H9 (cell line): Measurements from ENCODE around the gene POMGNT1. TPM values are rescaled to one million over a fixed set of nuclear protein-coding genes. Genes with fewer than 3 reads are reported as not detected.

Source experiments
- DNase-seq: peaks from one replicate; pipeline ENCODE4 v3.0.0-alpha.2; 2017
- H2AFZ ChIP-seq: one replicate; pipeline ENCODE4 v1.6.1; 2013; ENCODE audit warnings: mild to moderate bottlenecking, low read length, control low read depth, moderate library complexity
- H2AK5ac ChIP-seq: 2 replicates; pipeline ENCODE4 v1.6.1; 2013; ENCODE audit warnings: low read length, control low read depth, mixed read lengths; ENCODE audit not compliant: insufficient read length
- H2BK120ac ChIP-seq: one replicate; pipeline ENCODE4 v1.6.1; 2013; ENCODE audit warnings: low read depth, mild to moderate bottlenecking, low read length, control low read depth, inconsistent platforms; ENCODE audit not compliant: poor library complexity, severe bottlenecking
- H2BK12ac ChIP-seq: 2 replicates; pipeline ENCODE4 v1.6.1; 2013; ENCODE audit warnings: low read length, control low read depth, mixed read lengths, low read depth; ENCODE audit not compliant: insufficient read length
- H2BK15ac ChIP-seq: 2 replicates; pipeline ENCODE4 v1.6.1; 2013; ENCODE audit warnings: low read depth, low read length, control low read depth
- H2BK20ac ChIP-seq: one replicate; pipeline ENCODE4 v1.6.1; 2013; ENCODE audit warnings: low read depth, mild to moderate bottlenecking, low read length, control low read depth, inconsistent platforms; ENCODE audit not compliant: poor library complexity, severe bottlenecking
- H2BK5ac ChIP-seq: 2 replicates; pipeline ENCODE4 v1.6.1; 2013; ENCODE audit warnings: low read length, control low read depth, mixed read lengths; ENCODE audit not compliant: insufficient read length
- H3K14ac ChIP-seq: 2 replicates; pipeline ENCODE4 v1.6.1; 2013; ENCODE audit warnings: low read length, control low read depth; ENCODE audit not compliant: insufficient read depth
- H3K18ac ChIP-seq: 2 replicates; pipeline ENCODE4 v1.6.1; 2013; ENCODE audit warnings: low read depth, mild to moderate bottlenecking, mixed read lengths, low read length, control low read depth; ENCODE audit not compliant: insufficient read length
- H3K23ac ChIP-seq: 2 replicates; pipeline ENCODE4 v1.6.1; 2013; ENCODE audit warnings: low read length, control low read depth, mixed read lengths, low read depth; ENCODE audit not compliant: insufficient read length
- H3K23me2 ChIP-seq: 2 replicates; pipeline ENCODE4 v1.6.1; 2013; ENCODE audit warnings: low read depth, mild to moderate bottlenecking, mixed read lengths, low read length, control low read depth; ENCODE audit not compliant: insufficient read length, poor library complexity, severe bottlenecking
- H3K27ac ChIP-seq: 2 replicates; pipeline ENCODE4 v1.5.1; 2013; ENCODE audit warnings: low read length, control low read depth, mixed read lengths, low read depth; ENCODE audit not compliant: insufficient read length
- H3K27me3 ChIP-seq: 2 replicates; pipeline ENCODE4 v1.6.1; 2013; ENCODE audit warnings: low read length, control low read depth, inconsistent platforms; ENCODE audit not compliant: insufficient read depth
- H3K4ac ChIP-seq: 2 replicates; pipeline ENCODE4 v1.6.1; 2013; ENCODE audit warnings: low read depth, mild to moderate bottlenecking, control low read depth, inconsistent platforms, low read length, moderate library complexity
- H3K4me1 ChIP-seq: 2 replicates; pipeline ENCODE4 v1.6.1; 2013; ENCODE audit warnings: low read length, control low read depth, inconsistent platforms; ENCODE audit not compliant: insufficient read depth
- H3K4me2 ChIP-seq: 2 replicates; pipeline ENCODE4 v1.6.1; 2013; ENCODE audit warnings: low read length, control low read depth, mixed read lengths; ENCODE audit not compliant: insufficient read length, insufficient read depth
- H3K56ac ChIP-seq: 2 replicates; pipeline ENCODE4 v1.6.1; 2013; ENCODE audit warnings: low read depth, mild to moderate bottlenecking, mixed read lengths, low read length, control low read depth; ENCODE audit not compliant: insufficient read length
- H3K79me1 ChIP-seq: 2 replicates; pipeline ENCODE4 v1.6.1; 2013; ENCODE audit warnings: low read depth, mild to moderate bottlenecking, moderate library complexity, low read length, control low read depth, inconsistent platforms; ENCODE audit not compliant: insufficient read depth, poor library complexity, severe bottlenecking
- H3K79me2 ChIP-seq: 2 replicates; pipeline ENCODE4 v1.6.1; 2013; ENCODE audit warnings: low read length, control low read depth, inconsistent platforms; ENCODE audit not compliant: insufficient read depth
- H3K9ac ChIP-seq: 2 replicates; pipeline ENCODE4 v1.6.1; 2013; ENCODE audit warnings: low read length, control low read depth, mixed read lengths; ENCODE audit not compliant: insufficient read length; ENCODE audit errors: extremely low read depth
- H3K9me3 ChIP-seq: one replicate; pipeline ENCODE4 v1.6.1; 2013; ENCODE audit warnings: low read depth, low read length, inconsistent platforms; ENCODE audit not compliant: control insufficient read depth
- H3T11ph ChIP-seq: one replicate; pipeline ENCODE4 v1.6.1; 2013; ENCODE audit warnings: mild to moderate bottlenecking, low read length, control low read depth, inconsistent platforms
- H4K20me1 ChIP-seq: one replicate; pipeline ENCODE4 v1.6.1; 2013; ENCODE audit not compliant: control insufficient read depth, insufficient read length, insufficient read depth
- H4K5ac ChIP-seq: 2 replicates; pipeline ENCODE4 v1.6.1; 2013; ENCODE audit warnings: low read depth, mild to moderate bottlenecking, mixed read lengths, low read length, control low read depth; ENCODE audit not compliant: insufficient read length
- H4K8ac ChIP-seq: replicated peaks from 2 replicates; pipeline ENCODE4 v1.6.1; 2013; ENCODE audit warnings: low read length, control low read depth, mixed read lengths, low read depth; ENCODE audit not compliant: insufficient read length
- H4K91ac ChIP-seq: 2 replicates; pipeline ENCODE4 v1.6.1; 2013; ENCODE audit warnings: low read depth, mild to moderate bottlenecking, moderate library complexity, mixed read lengths, low read length, control low read depth; ENCODE audit not compliant: insufficient read length
- H3K27ac Mint-ChIP-seq, 3 experiments: 2 replicates in 2 of 3; 3 replicates in 1 of 3; pipeline ENCODE4 v1.8.0; 2020 to 2021; ENCODE audit warnings: mixed read lengths in 3 of 3, mild to moderate bottlenecking in 1 of 3, moderate library complexity in 1 of 3
- H3K27me3 Mint-ChIP-seq: 2 replicates; pipeline ENCODE4 v1.8.0; 2021; ENCODE audit warnings: low read depth, mild to moderate bottlenecking, moderate library complexity, mixed read lengths
- H3K36me3 Mint-ChIP-seq, 3 experiments: 2 replicates in 2 of 3; 3 replicates in 1 of 3; pipeline ENCODE4 v1.8.0; 2020 to 2021; ENCODE audit warnings: low read depth in 3 of 3, mixed read lengths in 3 of 3; ENCODE audit not compliant: insufficient read depth in 1 of 3
- H3K4me1 Mint-ChIP-seq, 2 experiments: 2 replicates each; pipeline ENCODE4 v1.8.0; 2020; ENCODE audit warnings: mixed read lengths in 2 of 2
- H3K4me3 Mint-ChIP-seq, 2 experiments: 2 replicates in 1 of 2; 3 replicates in 1 of 2; pipeline ENCODE4 v1.8.0; 2020 to 2021; ENCODE audit warnings: mild to moderate bottlenecking in 2 of 2, mixed read lengths in 2 of 2, moderate library complexity in 1 of 2
- H3K9me3 Mint-ChIP-seq, 2 experiments: 2 replicates in 1 of 2; 3 replicates in 1 of 2; pipeline ENCODE4 v1.8.0; 2020; ENCODE audit warnings: mild to moderate bottlenecking in 2 of 2, mixed read lengths in 2 of 2, moderate library complexity in 1 of 2
- WGBS: extraction: QIAGEN DNeasy Blood & Tissue Kit; methylation state at CpG from one replicate; pipeline ENCODE4 v1.1.7; 2013; ENCODE audit warnings: missing lambda C conversion rate, low lambda C conversion rate, mixed read lengths; ENCODE audit not compliant: insufficient read length; ENCODE audit errors: extremely low coverage; 5-methylcytosine and 5-hydroxymethylcytosine counted together
- total RNA-seq: library from RNA; stranded (reverse); gene quantifications from 2 replicates; pipeline ENCODE4 v1.2.1, GENCODE V29; 2021
- TF ChIP-seq, protein P1 (sequence below): fragments of 200-600 bp; sonication (generic); conservative IDR thresholded peaks from 3 replicates; pipeline ENCODE4 v1.8.0; 2021; ENCODE audit warnings: antibody characterized with exemption, mild to moderate bottlenecking

POMGNT1 gene
- total RNA-seq, 1 experiment from 2014 or later: 62.6 TPM

DNA sequence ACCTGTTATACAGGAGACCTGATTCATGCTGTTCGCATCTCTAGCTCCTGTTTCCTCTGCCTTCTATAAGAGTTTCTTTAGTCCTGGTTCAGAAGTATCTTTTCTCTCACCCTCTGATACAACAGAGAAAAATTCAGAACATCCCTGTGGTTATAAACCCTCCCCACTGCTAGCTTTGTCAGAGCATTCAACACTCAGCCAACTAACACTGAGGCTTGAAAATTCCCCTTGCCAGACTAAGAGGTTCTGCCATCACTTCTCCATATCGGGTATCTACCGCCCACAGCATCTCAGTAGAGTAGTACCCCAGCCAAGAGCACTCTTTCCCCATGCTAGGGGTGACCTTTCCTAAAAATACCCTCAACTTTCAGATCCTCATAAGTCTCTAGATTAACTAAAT lies 46.2 kb downstream of the POMGNT1 start:
- Histone ChIP-seq H2AFZ (no peak overlapping the region), H3K9me3 (no peaks in the 10 kb centered on the region), H2AK5ac (no peak overlapping the region), H2BK12ac (no peak overlapping the region), H4K20me1 (no peaks in the 10 kb centered on the region), H4K8ac (no peak overlapping the region), H3K14ac (no peak overlapping the region), H3T11ph (no peak overlapping the region), H3K18ac (no peak overlapping the region), H3K79me1 (no peaks in the 10 kb centered on the region), H2BK20ac (no peak overlapping the region), H4K91ac (no peak overlapping the region), H2BK5ac (no peak overlapping the region), H2BK120ac (no peak overlapping the region), H3K4ac (no peak overlapping the region), H4K5ac (no peak overlapping the region), H3K4me1 (no peaks in the 10 kb centered on the region; the same call in 1 of the 2 replicates), H3K23me2 (no peaks in the 10 kb centered on the region), H3K56ac (no peak overlapping the region), H3K27ac (no peak overlapping the region), H3K4me2 (no peak overlapping the region), H3K23ac (no peak overlapping the region), H3K27me3 (no peaks in the 10 kb centered on the region), H3K9ac (no peak overlapping the region), H3K79me2 (no peaks in the 10 kb centered on the region), H2BK15ac (no peak overlapping the region)
- Mint-ChIP-seq H3K4me1 (peaks cover 7 to 11% of the 10 kb centered on the region in 2 experiments), H3K9me3 (no peaks in the 10 kb centered on the region; a peak in 1 of 5 replicates), H3K4me3 (no peak overlapping the region), H3K27me3 (no peaks in the 10 kb centered on the region), H3K36me3 (no peaks in the 10 kb centered on the region; a peak in 1 of 7 replicates), H3K27ac (no peak overlapping the region)
- DNase-seq: no peak
- TF ChIP-seq, protein P1, sequence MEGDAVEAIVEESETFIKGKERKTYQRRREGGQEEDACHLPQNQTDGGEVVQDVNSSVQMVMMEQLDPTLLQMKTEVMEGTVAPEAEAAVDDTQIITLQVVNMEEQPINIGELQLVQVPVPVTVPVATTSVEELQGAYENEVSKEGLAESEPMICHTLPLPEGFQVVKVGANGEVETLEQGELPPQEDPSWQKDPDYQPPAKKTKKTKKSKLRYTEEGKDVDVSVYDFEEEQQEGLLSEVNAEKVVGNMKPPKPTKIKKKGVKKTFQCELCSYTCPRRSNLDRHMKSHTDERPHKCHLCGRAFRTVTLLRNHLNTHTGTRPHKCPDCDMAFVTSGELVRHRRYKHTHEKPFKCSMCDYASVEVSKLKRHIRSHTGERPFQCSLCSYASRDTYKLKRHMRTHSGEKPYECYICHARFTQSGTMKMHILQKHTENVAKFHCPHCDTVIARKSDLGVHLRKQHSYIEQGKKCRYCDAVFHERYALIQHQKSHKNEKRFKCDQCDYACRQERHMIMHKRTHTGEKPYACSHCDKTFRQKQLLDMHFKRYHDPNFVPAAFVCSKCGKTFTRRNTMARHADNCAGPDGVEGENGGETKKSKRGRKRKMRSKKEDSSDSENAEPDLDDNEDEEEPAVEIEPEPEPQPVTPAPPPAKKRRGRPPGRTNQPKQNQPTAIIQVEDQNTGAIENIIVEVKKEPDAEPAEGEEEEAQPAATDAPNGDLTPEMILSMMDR: no peak
- no CpG with 5 or more reads among the region's 3 CpGs for WGBS
